RWPE1 (cell line): ENCODE measurements around the gene RPS17.
"Not testable (repeated sequence)": the region's sequence is repeated elsewhere in the genome, so short reads cannot be mapped to it uniquely, and the experiment has no call there.

Source experiments
- CTCF ChIA-PET: fragments of 350-600 bp; sonication (Branson Sonifier 250); formaldehyde crosslinking; extraction: SDS; loops from one replicate; lab custom pipeline; 2021; lab: Yijun Ruan, JAX
- POLR2A ChIA-PET: fragments of 400-600 bp; formaldehyde crosslinking; extraction: SDS; loops from one replicate; lab custom pipeline; 2020; ENCODE audit warnings: antibody characterized with exemption; ENCODE audit not compliant: low non-redundant PET; lab: Yijun Ruan, JAX
- DNase-seq: peaks from one replicate; pipeline ENCODE4 v3.0.0; 2012; ENCODE audit warnings: low spot score
- H3K27ac ChIP-seq: fragments of 450-650 bp; 2 replicates; pipeline ENCODE4 v1.5.1; 2017
- TF ChIP-seq, protein P1 (sequence below): fragments of 450-650 bp; conservative IDR thresholded peaks from 2 replicates; pipeline ENCODE4 v1.5.1; 2017; ENCODE audit warnings: low read depth, mild to moderate bottlenecking

The RPS17 gene

GRCh38 chr15:82536409-82537350 is 3.6 kb downstream of the RPS17 start:
- POLR2A ChIA-PET = no interaction called here
- CTCF ChIA-PET = no interaction called here
- peak overlapping the region; percentile 80 for H3K27ac ChIP-seq
- TF ChIP-seq, protein P1, sequence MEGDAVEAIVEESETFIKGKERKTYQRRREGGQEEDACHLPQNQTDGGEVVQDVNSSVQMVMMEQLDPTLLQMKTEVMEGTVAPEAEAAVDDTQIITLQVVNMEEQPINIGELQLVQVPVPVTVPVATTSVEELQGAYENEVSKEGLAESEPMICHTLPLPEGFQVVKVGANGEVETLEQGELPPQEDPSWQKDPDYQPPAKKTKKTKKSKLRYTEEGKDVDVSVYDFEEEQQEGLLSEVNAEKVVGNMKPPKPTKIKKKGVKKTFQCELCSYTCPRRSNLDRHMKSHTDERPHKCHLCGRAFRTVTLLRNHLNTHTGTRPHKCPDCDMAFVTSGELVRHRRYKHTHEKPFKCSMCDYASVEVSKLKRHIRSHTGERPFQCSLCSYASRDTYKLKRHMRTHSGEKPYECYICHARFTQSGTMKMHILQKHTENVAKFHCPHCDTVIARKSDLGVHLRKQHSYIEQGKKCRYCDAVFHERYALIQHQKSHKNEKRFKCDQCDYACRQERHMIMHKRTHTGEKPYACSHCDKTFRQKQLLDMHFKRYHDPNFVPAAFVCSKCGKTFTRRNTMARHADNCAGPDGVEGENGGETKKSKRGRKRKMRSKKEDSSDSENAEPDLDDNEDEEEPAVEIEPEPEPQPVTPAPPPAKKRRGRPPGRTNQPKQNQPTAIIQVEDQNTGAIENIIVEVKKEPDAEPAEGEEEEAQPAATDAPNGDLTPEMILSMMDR = no peak
- no peak for DNase-seq

DNA sequence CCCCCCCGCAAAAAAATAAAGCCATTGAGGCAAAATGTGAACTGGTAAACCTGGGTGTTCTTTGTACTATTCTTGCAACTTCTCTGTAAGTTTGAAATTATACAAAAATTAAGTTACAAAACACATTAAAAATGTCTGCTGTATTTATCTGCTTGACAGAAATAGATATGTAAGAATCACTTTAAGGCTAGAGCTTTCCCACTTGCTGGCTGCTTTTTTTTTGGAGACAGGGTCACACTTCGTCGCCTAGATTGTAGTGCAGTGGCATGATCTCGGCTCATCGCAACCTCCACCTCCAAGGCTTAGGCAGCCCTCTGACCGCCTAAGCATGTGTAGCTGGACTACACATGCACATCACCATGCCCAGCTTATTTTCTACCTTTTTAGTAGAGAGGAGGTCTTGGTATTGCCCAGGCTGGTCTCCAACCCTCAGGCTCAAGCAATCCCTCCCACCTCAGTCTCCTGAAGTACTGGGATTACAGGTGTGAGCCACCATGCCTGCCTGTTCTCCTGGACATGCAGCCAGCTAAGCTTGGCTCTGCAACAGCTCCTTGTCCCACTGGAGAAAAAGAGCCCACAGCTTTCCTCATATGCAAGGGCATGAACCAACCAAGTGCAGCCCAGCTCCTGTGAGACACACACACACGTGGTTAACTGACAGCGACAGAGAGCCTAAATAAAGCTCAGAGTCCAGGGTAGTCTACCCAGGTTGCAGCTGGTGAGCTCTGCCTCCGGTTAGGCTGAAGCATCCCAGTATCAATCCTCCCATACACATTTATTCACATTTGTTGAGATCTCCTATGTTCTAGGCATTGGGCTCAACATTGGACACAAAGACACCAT is 4.5 kb downstream of the RPS17 start:
- TF ChIP-seq, protein P1 = no peak
- no peak for DNase-seq
- peak overlapping the region; percentile 80 for H3K27ac ChIP-seq
- CTCF ChIA-PET = no interaction called here
- POLR2A ChIA-PET = interaction anchor here (0.5 kb wide), 2 partner anchors 478 to 1533 kb away, joined by 3 read pairs; no protein-coding TSS in a partner anchor

DNA sequence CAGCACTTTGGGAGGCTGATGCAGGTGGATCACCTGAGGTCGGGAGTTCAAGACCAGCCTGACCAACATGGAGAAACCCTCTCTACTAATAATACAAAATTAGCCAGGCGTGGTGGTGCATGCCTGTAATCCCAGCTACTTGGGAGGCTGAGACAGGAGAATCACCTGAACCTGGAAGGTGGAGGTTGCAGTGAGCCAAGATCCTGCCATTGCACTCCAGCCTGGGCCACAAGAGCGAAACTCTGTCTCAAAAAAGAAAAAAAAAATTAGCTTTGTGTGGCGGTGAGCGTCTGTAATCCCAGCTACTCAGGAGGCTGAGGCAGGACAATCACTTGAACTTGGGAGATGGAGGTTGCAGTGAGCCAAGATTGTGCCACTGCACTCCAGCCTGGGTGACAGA is 5.1 kb downstream of the RPS17 start:
- H3K27ac ChIP-seq = peak overlapping the region; percentile 80
- DNase-seq, POLR2A ChIA-PET, CTCF ChIA-PET: not testable (repeated sequence)

DNA sequence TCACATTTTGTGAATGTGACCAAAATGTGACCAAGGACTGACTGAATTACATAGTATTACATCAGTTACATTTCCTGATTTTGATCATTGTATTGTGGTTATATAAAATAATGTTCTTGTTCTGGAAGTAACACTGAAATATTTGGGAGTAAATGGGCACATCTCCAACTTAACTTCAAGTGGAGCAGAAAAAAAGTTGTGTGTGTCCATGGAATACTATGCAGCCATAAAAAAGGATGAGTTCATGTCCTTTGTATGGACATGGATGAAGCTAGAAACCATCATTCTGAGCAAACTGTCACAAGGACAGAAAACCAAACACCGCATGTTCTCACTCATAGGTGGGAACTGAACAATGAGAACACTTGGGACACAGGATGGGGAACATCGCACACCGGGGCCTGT is 5.8 kb downstream of the RPS17 start:
- POLR2A ChIA-PET, CTCF ChIA-PET, H3K27ac ChIP-seq, DNase-seq: not testable (repeated sequence)

GRCh38 chr15:82533801-82534200 is 6.5 kb downstream of the RPS17 start:
- H3K27ac ChIP-seq = peak overlapping the region; percentile 59
- ChIA-PET CTCF (no interaction called here), POLR2A (no interaction called here)
- DNase-seq = no peak
- TF ChIP-seq, protein P1 = no peak

- CTCF ChIA-PET = no interaction called here
These were observed 7.2 kb downstream of the RPS17 start for GRCh38 chr15:82532991-82533481.

More at GRCh38 chr15:82532991-82533481, 7.2 kb downstream of the RPS17 start:
- TF ChIP-seq, protein P1 = no peak
- peak overlapping the region; percentile 59 for H3K27ac ChIP-seq
- POLR2A ChIA-PET = interaction anchor here (0.6 kb wide), 1 partner anchor 387 kb away, joined by 5 read pairs; no protein-coding TSS in a partner anchor
- no peak for DNase-seq
